HG02642 (cell line): ENCODE results near the gene ZNF708.
"Not testable (repeated sequence)": the region's sequence is repeated elsewhere in the genome, so short reads cannot be mapped to it uniquely, and the experiment has no call there.

Experiments
- ATAC-seq: cut with Tn5 transposase; IDR thresholded peaks from one replicate; pipeline ENCODE4 v1.9.1; 2021; ENCODE audit warnings: mild to moderate bottlenecking; ENCODE audit not compliant: unreplicated experiment, poor library complexity

ZNF708 gene

GRCh38 chr19:21328885-21329605 is at the start of gene ZNF708:
Gene ZNF708 (minus strand): TSS chr19:21329410. CDS start chr19:21329212, 198 bp downstream.
- peak; percentile 100 for ATAC-seq

- no peak for ATAC-seq
These were observed 33.1 kb upstream of the ZNF708 start for GRCh38 chr19:21362291-21362690.

GRCh38 chr19:21358768-21359451 is 29.7 kb upstream of the ZNF708 start, which contains the start of gene ZNF738:
Gene ZNF738 (plus strand): TSS chr19:21359000. CDS start chr19:21359141, 141 bp downstream.
- ATAC-seq: peak; percentile 98

GRCh38 chr19:21352830-21353229 is 23.6 kb upstream of the ZNF708 start:
- no peak for ATAC-seq

- not testable (repeated sequence) for ATAC-seq
These were observed 15.6 kb upstream of the ZNF708 start for GRCh38 chr19:21344841-21345240.

- ATAC-seq: no peak
These were observed 6.5 kb upstream of the ZNF708 start for GRCh38 chr19:21335721-21336120.

GRCh38 chr19:21328406-21328805 is 804 bp downstream of the ZNF708 start:
- no peak for ATAC-seq

GRCh38 chr19:21326169-21326568 is 3.0 kb downstream of the ZNF708 start:
- no peak for ATAC-seq

GRCh38 chr19:21323000-21323399 is 6.2 kb downstream of the ZNF708 start:
- ATAC-seq: no peak

- no peak for ATAC-seq
These were observed 6.7 kb downstream of the ZNF708 start for GRCh38 chr19:21322528-21322927.

GRCh38 chr19:21321996-21322395 is 7.2 kb downstream of the ZNF708 start:
- ATAC-seq: no peak

- no peak for ATAC-seq
These were observed 8.1 kb downstream of the ZNF708 start for GRCh38 chr19:21321134-21321533.

- ATAC-seq: no peak
These were observed 11.4 kb downstream of the ZNF708 start for GRCh38 chr19:21317821-21318220.

- no peak for ATAC-seq
These were observed 14.5 kb downstream of the ZNF708 start for GRCh38 chr19:21314676-21315075.

GRCh38 chr19:21312807-21313206 is 16.4 kb downstream of the ZNF708 start:
- ATAC-seq: not testable (repeated sequence)

- ATAC-seq: no peak
These were observed 20.4 kb downstream of the ZNF708 start for GRCh38 chr19:21308773-21309172.

- ATAC-seq: not testable (repeated sequence)
These were observed 22.2 kb downstream of the ZNF708 start for GRCh38 chr19:21306881-21307479.

GRCh38 chr19:21293768-21294167 is 35.4 kb downstream of the ZNF708 start:
- ATAC-seq: not testable (repeated sequence)

- ATAC-seq: no peak
These were observed 59.4 kb downstream of the ZNF708 start for GRCh38 chr19:21269813-21270212.

GRCh38 chr19:21264891-21265290 is 64.3 kb downstream of the ZNF708 start:
- no peak for ATAC-seq

- no peak for ATAC-seq
These were observed 64.8 kb downstream of the ZNF708 start for GRCh38 chr19:21264416-21264815.
